Globus pallidus (tissue), 1 donor: ENCODE data around the gene TOX2.
A peak's percentile ranks its signal among the peaks of the same experiment; 100 is the strongest.
"Not testable (repeated sequence)": the region's sequence is repeated elsewhere in the genome, so short reads cannot be mapped to it uniquely, and the experiment has no call there.

ENCODE experiments used
- DNase-seq: peaks from one replicate; pipeline ENCODE4 v3.0.0-alpha.2; 2015; ENCODE audit warnings: low spot score

Gene TOX2

GRCh38 chr20:44032583-44033331, 118.1 kb downstream of the TOX2 start:
- no peak for DNase-seq

GRCh38 chr20:44033344-44033743, 118.7 kb downstream of the TOX2 start:
- DNase-seq = no peak

- no peak for DNase-seq
Observed at GRCh38 chr20:44033873-44034272, 119.2 kb downstream of the TOX2 start.

- no peak for DNase-seq
Observed at GRCh38 chr20:44034451-44034850, 119.8 kb downstream of the TOX2 start.

- DNase-seq = no peak
Observed at GRCh38 chr20:44034965-44035635, 120.4 kb downstream of the TOX2 start.

GRCh38 chr20:44035924-44036323, 121.3 kb downstream of the TOX2 start:
- no peak for DNase-seq

GRCh38 chr20:44036441-44036840, 121.8 kb downstream of the TOX2 start:
- DNase-seq = no peak

- DNase-seq = peak; percentile 14
Observed at GRCh38 chr20:44038681-44039123, 124.0 kb downstream of the TOX2 start.

- DNase-seq = no peak
Observed at GRCh38 chr20:44039147-44039546, 124.5 kb downstream of the TOX2 start.

GRCh38 chr20:44039741-44040140, 125.1 kb downstream of the TOX2 start:
- DNase-seq = no peak

- DNase-seq = no peak
Observed at GRCh38 chr20:44040202-44040915, 125.7 kb downstream of the TOX2 start.

GRCh38 chr20:44041001-44041400, 126.3 kb downstream of the TOX2 start:
- no peak for DNase-seq

- not testable (repeated sequence) for DNase-seq
Observed at GRCh38 chr20:44044712-44045111, 130.1 kb downstream of the TOX2 start.

- no peak for DNase-seq
Observed at GRCh38 chr20:44050327-44050726, 135.7 kb downstream of the TOX2 start.

GRCh38 chr20:44050925-44051660, 136.4 kb downstream of the TOX2 start:
- DNase-seq = no peak

GRCh38 chr20:44051661-44052000, 137.0 kb downstream of the TOX2 start:
- no peak for DNase-seq

- no peak for DNase-seq
Observed at GRCh38 chr20:44052166-44052565, 137.5 kb downstream of the TOX2 start.

GRCh38 chr20:44053046-44053445, 138.4 kb downstream of the TOX2 start:
- DNase-seq = no peak

- no peak for DNase-seq
Observed at GRCh38 chr20:44054118-44054517, 139.5 kb downstream of the TOX2 start.

GRCh38 chr20:44054849-44055248, 140.2 kb downstream of the TOX2 start:
- DNase-seq = no peak

GRCh38 chr20:44056010-44056698, 141.5 kb downstream of the TOX2 start:
- DNase-seq = peak; percentile 53
